22Rv1 (cell line): ENCODE measurements around the gene CERS3.

Experiments
- CTCF ChIP-seq: fragments of 450-650 bp; IDR thresholded peaks from 2 replicates; pipeline ENCODE4 v1.5.1; 2017; ENCODE audit warnings: mild to moderate bottlenecking
- ZFX ChIP-seq: fragments of 450-650 bp; IDR thresholded peaks from 2 replicates; pipeline ENCODE4 v1.6.1; 2017; ENCODE audit warnings: antibody characterized with exemption, borderline replicate concordance

- TF ChIP-seq ZFX (no peak), CTCF (no peak)
Measured at GRCh38 chr15:100533886-100534285, 5.1 kb upstream of the CERS3 start.
